Panc1 (cell line): ENCODE data around the gene GPR65. TPM values are rescaled to one million over a fixed set of nuclear protein-coding genes. Genes with fewer than 3 reads are reported as not detected.

Experiments used
- ATAC-seq: fragments of 200-7000 bp; cut with Tn5 transposase; 2 replicates; pipeline ENCODE4 v1.9.1; 2020; ENCODE audit warnings: mild to moderate bottlenecking, moderate library complexity
- Bru-seq: library from RNA; stranded (reverse); fragments of 400-500 nt; gene quantifications from one replicate; lab custom pipeline; 2021; lab: Mats Ljungman, UMichigan
- BruChase-seq, 2 experiments: library from RNA; stranded (reverse); fragments of 400-500 nt; gene quantifications; one replicate each; lab custom pipeline; 2021; lab: Mats Ljungman, UMichigan
- BruUV-seq: library from RNA; stranded (reverse); fragments of 400-500 nt; replicated peaks from 2 replicates; lab custom pipeline; 2021; lab: Mats Ljungman, UMichigan
- CTCF ChIA-PET: fragments of 300-600 bp; sonication (Branson Sonifier 250); formaldehyde crosslinking; loops from one replicate; lab custom pipeline; 2022; ENCODE audit warnings: antibody characterized with exemption; lab: Charles Lee
- POLR2A ChIA-PET: fragments of 300-600 bp; sonication (Branson Sonifier 250); formaldehyde crosslinking; loops from one replicate; lab custom pipeline; 2022; ENCODE audit warnings: antibody characterized with exemption; lab: Charles Lee
- DNase-seq: peaks from one replicate; pipeline ENCODE4 v3.0.0-alpha.2; 2010; ENCODE audit warnings: low read depth, low spot score
- H3K27ac ChIP-seq: 2 replicates; pipeline ENCODE4 v1.5.1; 2011; ENCODE audit warnings: mild to moderate bottlenecking, low read length, inconsistent platforms
- H3K27me3 ChIP-seq: fragments of 200-500 bp; sonication (Bioruptor generic); 2 replicates; pipeline ENCODE4 v1.6.0; 2014; ENCODE audit warnings: low read length, inconsistent platforms; ENCODE audit not compliant: control insufficient read depth, insufficient read depth
- H3K36me3 ChIP-seq: fragments of 200-500 bp; sonication (Bioruptor generic); 2 replicates; pipeline ENCODE4 v1.5.1; 2014; ENCODE audit warnings: inconsistent platforms, mild to moderate bottlenecking, low read length, moderate library complexity; ENCODE audit not compliant: control insufficient read depth, insufficient read depth
- H3K4me1 ChIP-seq: 2 replicates; pipeline ENCODE4 v1.5.1; 2011; ENCODE audit warnings: inconsistent platforms, mild to moderate bottlenecking, low read length, moderate library complexity; ENCODE audit not compliant: control insufficient read depth, insufficient read depth
- H3K4me3 ChIP-seq, 2 experiments: 2 replicates each; pipeline ENCODE4 v1.5.1; 2011 to 2012; ENCODE audit warnings: low read depth in 2 of 2, low read length in 2 of 2, mild to moderate bottlenecking in 2 of 2, inconsistent platforms in 1 of 2, moderate library complexity in 1 of 2
- H3K9me3 ChIP-seq: fragments of 200-500 bp; sonication (Bioruptor generic); 2 replicates; pipeline ENCODE4 v1.5.1; 2014; ENCODE audit warnings: low read depth, mild to moderate bottlenecking, inconsistent platforms, low read length, moderate library complexity; ENCODE audit not compliant: control insufficient read depth, insufficient read depth
- CTCF ChIP-seq: fragments of 450-650 bp; IDR thresholded peaks from 2 replicates; pipeline ENCODE4 v1.5.1; 2017; ENCODE audit warnings: mild to moderate bottlenecking
- POLR2AphosphoS5 ChIP-seq: IDR thresholded peaks from 2 replicates; pipeline ENCODE4 v1.6.1; 2012; ENCODE audit warnings: mild to moderate bottlenecking, low read depth, low read length, moderate library complexity
- SIN3A ChIP-seq: IDR thresholded peaks from 2 replicates; pipeline ENCODE4 v1.6.1; 2012; ENCODE audit warnings: low read depth, mild to moderate bottlenecking, low read length, moderate library complexity, borderline replicate concordance; ENCODE audit not compliant: insufficient read depth
- TCF7L2 ChIP-seq: IDR thresholded peaks from 2 replicates; pipeline ENCODE4 v1.6.1; 2011; ENCODE audit warnings: mild to moderate bottlenecking, low read depth, low read length, inconsistent platforms
- in situ Hi-C: cut with HindIII; loops from 2 replicates; pipeline ENCODE4 v1.10.0; 2016; ENCODE audit warnings: low sequenced_read_pairs, low pct_unique_long_range_greater_than_20kb
- intact Hi-C: fragments of 100-400 bp; cut with micrococcal nuclease; formaldehyde crosslinking; loops from one replicate; pipeline ENCODE4 v1.10.0; 2022; ENCODE audit not compliant: unreplicated experiment
- long read RNA-seq: library from polyadenylated mRNA; unstranded; transcript quantifications from one replicate; pipeline ENCODE4 v2.0.0, GENCODE V29; 2021; ENCODE audit not compliant: unreplicated experiment
- polyA plus RNA-seq: library from polyadenylated mRNA; unstranded; fragments of >200 nt; gene quantifications from one replicate; pipeline ENCODE4 v1.2.1, GENCODE V29; 2012; ENCODE audit warnings: missing spikeins; ENCODE audit not compliant: insufficient read length
- total RNA-seq: library from RNA; stranded (reverse); gene quantifications from one replicate; pipeline ENCODE4 v1.2.1, GENCODE V29; 2021; ENCODE audit not compliant: unreplicated experiment
- TF ChIP-seq, protein P1 (sequence below), 2 experiments: IDR thresholded peaks; 2 replicates each; pipeline ENCODE4 v1.6.1; 2011 to 2012; ENCODE audit warnings: low read depth in 2 of 2, control low read depth in 1 of 2, low read length in 1 of 2, mild to moderate bottlenecking in 1 of 2, moderate library complexity in 1 of 2; ENCODE audit not compliant: insufficient read depth in 1 of 2

The GPR65 gene
- total RNA-seq (not detected), Bru-seq, nascent RNA (percentile 21 among the genes with signal in this experiment), BruChase-seq, experiment 1, labeled RNA remaining after a 2-hour chase (percentile 18 among the genes with signal in this experiment), BruChase-seq, experiment 2, labeled RNA remaining after a 6-hour chase (percentile 27 among the genes with signal in this experiment)
- not detected for polyA plus RNA-seq
- long read RNA-seq: 0 reads

- no peak for ATAC-seq
- CTCF ChIA-PET: no interaction called here
- Histone ChIP-seq H3K4me1 (no peaks in the 10 kb centered on the region), H3K4me3 (no peak within 1 kb of the TSS), H3K36me3 (no peaks in the 10 kb centered on the region), H3K27me3 (no peaks in the 10 kb centered on the region), H3K27ac (no peak within 1 kb of the TSS), H3K9me3 (no peaks in the 10 kb centered on the region)
- intact Hi-C loops (no loop called here), in situ Hi-C loops (no loop called here)
- BruUV-seq: no TSS peak
- DNase-seq: no peak
- POLR2A ChIA-PET: no interaction called here
- TF ChIP-seq CTCF (no peak), TCF7L2 (no peak), SIN3A (no peak), POLR2AphosphoS5 (no peak)
- TF ChIP-seq, protein P1, sequence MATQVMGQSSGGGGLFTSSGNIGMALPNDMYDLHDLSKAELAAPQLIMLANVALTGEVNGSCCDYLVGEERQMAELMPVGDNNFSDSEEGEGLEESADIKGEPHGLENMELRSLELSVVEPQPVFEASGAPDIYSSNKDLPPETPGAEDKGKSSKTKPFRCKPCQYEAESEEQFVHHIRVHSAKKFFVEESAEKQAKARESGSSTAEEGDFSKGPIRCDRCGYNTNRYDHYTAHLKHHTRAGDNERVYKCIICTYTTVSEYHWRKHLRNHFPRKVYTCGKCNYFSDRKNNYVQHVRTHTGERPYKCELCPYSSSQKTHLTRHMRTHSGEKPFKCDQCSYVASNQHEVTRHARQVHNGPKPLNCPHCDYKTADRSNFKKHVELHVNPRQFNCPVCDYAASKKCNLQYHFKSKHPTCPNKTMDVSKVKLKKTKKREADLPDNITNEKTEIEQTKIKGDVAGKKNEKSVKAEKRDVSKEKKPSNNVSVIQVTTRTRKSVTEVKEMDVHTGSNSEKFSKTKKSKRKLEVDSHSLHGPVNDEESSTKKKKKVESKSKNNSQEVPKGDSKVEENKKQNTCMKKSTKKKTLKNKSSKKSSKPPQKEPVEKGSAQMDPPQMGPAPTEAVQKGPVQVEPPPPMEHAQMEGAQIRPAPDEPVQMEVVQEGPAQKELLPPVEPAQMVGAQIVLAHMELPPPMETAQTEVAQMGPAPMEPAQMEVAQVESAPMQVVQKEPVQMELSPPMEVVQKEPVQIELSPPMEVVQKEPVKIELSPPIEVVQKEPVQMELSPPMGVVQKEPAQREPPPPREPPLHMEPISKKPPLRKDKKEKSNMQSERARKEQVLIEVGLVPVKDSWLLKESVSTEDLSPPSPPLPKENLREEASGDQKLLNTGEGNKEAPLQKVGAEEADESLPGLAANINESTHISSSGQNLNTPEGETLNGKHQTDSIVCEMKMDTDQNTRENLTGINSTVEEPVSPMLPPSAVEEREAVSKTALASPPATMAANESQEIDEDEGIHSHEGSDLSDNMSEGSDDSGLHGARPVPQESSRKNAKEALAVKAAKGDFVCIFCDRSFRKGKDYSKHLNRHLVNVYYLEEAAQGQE (IDR thresholded peaks at IDR 0.05; ENCODE audit: insufficient read depth in 1 of 2, low read depth in 2 of 2, low read length in 1 of 2): no peak
Measured at GRCh38 chr14:88005050-88005481, at the start of gene GPR65. TSS of gene GPR65 (plus strand) at chr14:88005135. CDS start at chr14:88010848, 5,713 bp downstream.

- intact Hi-C loops (no loop called here), in situ Hi-C loops (no loop called here)
- TF ChIP-seq TCF7L2: no peak
- no peak for TF ChIP-seq POLR2AphosphoS5
- TF ChIP-seq CTCF: no peak
- TF ChIP-seq SIN3A: no peak
- no TSS peak for BruUV-seq
- no peaks in the 10 kb centered on the region for H3K4me1 ChIP-seq
- DNase-seq: no peak
- no peaks in the 10 kb centered on the region for H3K9me3 ChIP-seq
- no peaks in the 10 kb centered on the region for H3K36me3 ChIP-seq
- no peak overlapping the region for H3K4me3 ChIP-seq
- POLR2A ChIA-PET: no interaction called here
- CTCF ChIA-PET: interaction anchor here (0.6 kb wide), 1 partner anchor 1984 kb away, joined by 3 read pairs; no protein-coding TSS in a partner anchor
- H3K27me3 ChIP-seq: no peaks in the 10 kb centered on the region
- ATAC-seq: no peak
- no peak overlapping the region for H3K27ac ChIP-seq
Measured at GRCh38 chr14:87955501-87955900, 49.4 kb upstream of the GPR65 start.
